K562 (cell line): ENCODE results near the gene MS4A7. TPM values are rescaled to one million over a fixed set of nuclear protein-coding genes. Genes with fewer than 3 reads are reported as not detected.

Experiments
- PPARD ChIP-seq: fragments of 250-450 bp; sonication (Bioruptor Pico); IDR thresholded peaks from 2 replicates; pipeline ENCODE4 v1.8.0; 2022; ENCODE audit warnings: inconsistent platforms, mild to moderate bottlenecking, moderate library complexity
- ZNF23 ChIP-seq: fragments of 250-450 bp; sonication (Bioruptor Pico); IDR thresholded peaks from 2 replicates; pipeline ENCODE4 v1.4.0; 2020; ENCODE audit warnings: mild to moderate bottlenecking
- ZNF609 ChIP-seq: sonication (generic); formaldehyde crosslinking; IDR thresholded peaks from 2 replicates; pipeline ENCODE4 v1.8.1; 2023; ENCODE audit warnings: missing genetic modification reagents, mild to moderate bottlenecking, borderline replicate concordance
- polyA plus RNA-seq, 8 experiments: library from polyadenylated mRNA; depleted of rRNA in 4 of 8; stranded (reverse) in 5 of 8; unstranded in 3 of 8; fragments of >200 nt; fragmentation: Nextera tagmentation in 2 of 8; fragmentation: Illumina TruSeq in 1 of 8; extraction: Ambion mirVana in 2 of 8; extraction: Trizol in 1 of 8; gene quantifications; 2 replicates each; pipeline versions ENCODE4 v1.2.1 to v1.2.3, GENCODE V29; 2011 to 2014; ENCODE audit warnings: inconsistent platforms in 1 of 8, missing spikeins in 1 of 8
- total RNA-seq, 7 experiments: library from RNA; depleted of rRNA in 6 of 7; stranded (reverse); fragments of >200 nt in 6 of 7; fragmentation: Illumina TruSeq in 2 of 7; extraction: Trizol in 2 of 7; gene quantifications; 2 replicates each; pipeline versions ENCODE4 v1.2.1 to v1.2.3, GENCODE V29; 2011 to 2021; ENCODE audit warnings: low replicate concordance in 1 of 7

MS4A7 gene
- total and polyA plus RNA-seq, 9 of the 15 experiments (the other 6 are each of a cell fraction or from before 2014, with no cell fraction given) = not detected

GRCh38 chr11:60433401-60433800 lies 55.1 kb downstream of the MS4A7 start (continued):
- TF ChIP-seq ZNF23 (CRISPR knock-in tag) = no peak
- TF ChIP-seq ZNF609 (CRISPR knock-in tag) = no peak
- TF ChIP-seq PPARD (CRISPR knock-in tag) = no peak

Other genes with a start within 250 kb of the MS4A7 start
Only the 7 nearest of the 9 such genes appear.
- 0.24 and 0.36 TPM in 2 replicates for gene MS4A4E, start 135.4 kb upstream of the MS4A7 start, total RNA-seq (2014; rRNA removed)
- 0.32 TPM in 1 of 2 replicates, not detected in the other for gene MS4A4E, start 135.4 kb upstream of the MS4A7 start, total RNA-seq (2014; rRNA removed; fragmentation: Illumina TruSeq; extraction: Trizol)
- gene MS4A4E, start 135.4 kb upstream of the MS4A7 start, total RNA-seq (2015; rRNA removed; fragmentation: Illumina TruSeq; extraction: Trizol) = 0.65 and 0.87 TPM in 2 replicates
- gene MS4A4E, start 135.4 kb upstream of the MS4A7 start, total RNA-seq (2021) = 0.33 TPM in 1 of 2 replicates, not detected in the other
- 0.27 TPM in 1 of 2 replicates, not detected in the other for gene MS4A4E, start 135.4 kb upstream of the MS4A7 start, polyA plus RNA-seq (2011; rRNA removed)
- gene MS4A4E, start 135.4 kb upstream of the MS4A7 start, polyA plus RNA-seq (2014; fragmentation: Illumina TruSeq; extraction: Trizol) = 0.14 and 0.36 TPM in 2 replicates
- under 1 TPM; 0.11 to 0.22 TPM for gene MS4A4E, start 135.4 kb upstream of the MS4A7 start, polyA plus RNA-seq (2014; fragmentation: Nextera tagmentation; extraction: Ambion mirVana)
- gene MS4A4E, start 135.4 kb upstream of the MS4A7 start, polyA plus RNA-seq (2014; rRNA removed) = 0.27 and 0.81 TPM in 2 replicates
- gene MS4A4A, start 97.9 kb upstream of the MS4A7 start, total RNA-seq (2014; rRNA removed) = 7.4 and 8.2 TPM in 2 replicates
- 10.0 and 10.1 TPM in 2 replicates for gene MS4A4A, start 97.9 kb upstream of the MS4A7 start, total RNA-seq (2014; rRNA removed; fragmentation: Illumina TruSeq; extraction: Trizol)
- gene MS4A4A, start 97.9 kb upstream of the MS4A7 start, total RNA-seq (2015; rRNA removed; fragmentation: Illumina TruSeq; extraction: Trizol) = 12.0 and 13.1 TPM in 2 replicates
- 10.7 and 11.2 TPM in 2 replicates for gene MS4A4A, start 97.9 kb upstream of the MS4A7 start, total RNA-seq (2021)
- gene MS4A4A, start 97.9 kb upstream of the MS4A7 start, polyA plus RNA-seq (2011; rRNA removed) = 0.77 and 101 TPM in 2 replicates
- gene MS4A4A, start 97.9 kb upstream of the MS4A7 start, polyA plus RNA-seq (2014; fragmentation: Illumina TruSeq; extraction: Trizol) = 8.6 and 9.3 TPM in 2 replicates
- 10 to 100 TPM; 40.0 to 41.4 TPM for gene MS4A4A, start 97.9 kb upstream of the MS4A7 start, polyA plus RNA-seq (2014; fragmentation: Nextera tagmentation; extraction: Ambion mirVana)
- 5.8 and 10.0 TPM in 2 replicates for gene MS4A4A, start 97.9 kb upstream of the MS4A7 start, polyA plus RNA-seq (2014; rRNA removed)
- gene MS4A6E, start 51.3 kb upstream of the MS4A7 start, total RNA-seq (2014; rRNA removed) = not detected in 2 replicates
- gene MS4A6E, start 51.3 kb upstream of the MS4A7 start, total RNA-seq (2014; rRNA removed; fragmentation: Illumina TruSeq; extraction: Trizol) = not detected in 2 replicates
- not detected in 2 replicates for gene MS4A6E, start 51.3 kb upstream of the MS4A7 start, total RNA-seq (2015; rRNA removed; fragmentation: Illumina TruSeq; extraction: Trizol)
- gene MS4A6E, start 51.3 kb upstream of the MS4A7 start, total RNA-seq (2021) = not detected in 2 replicates
- gene MS4A6E, start 51.3 kb upstream of the MS4A7 start, polyA plus RNA-seq (2011; rRNA removed) = 0.46 TPM in 1 of 2 replicates, not detected in the other
- not detected in 2 replicates for gene MS4A6E, start 51.3 kb upstream of the MS4A7 start, polyA plus RNA-seq (2014; fragmentation: Illumina TruSeq; extraction: Trizol)
- under 1 TPM; 0.13 to 0.15 TPM for gene MS4A6E, start 51.3 kb upstream of the MS4A7 start, polyA plus RNA-seq (2014; fragmentation: Nextera tagmentation; extraction: Ambion mirVana)
- gene MS4A6E, start 51.3 kb upstream of the MS4A7 start, polyA plus RNA-seq (2014; rRNA removed) = not detected in 2 replicates
- not detected in 2 replicates for gene MS4A14, start 17.9 kb downstream of the MS4A7 start, total RNA-seq (2014; rRNA removed)
- gene MS4A14, start 17.9 kb downstream of the MS4A7 start, total RNA-seq (2014; rRNA removed; fragmentation: Illumina TruSeq; extraction: Trizol) = not detected in 2 replicates
- gene MS4A14, start 17.9 kb downstream of the MS4A7 start, total RNA-seq (2015; rRNA removed; fragmentation: Illumina TruSeq; extraction: Trizol) = not detected in 2 replicates
- gene MS4A14, start 17.9 kb downstream of the MS4A7 start, total RNA-seq (2021) = not detected in 2 replicates
- gene MS4A14, start 17.9 kb downstream of the MS4A7 start, polyA plus RNA-seq (2011; rRNA removed) = not detected in 2 replicates
- gene MS4A14, start 17.9 kb downstream of the MS4A7 start, polyA plus RNA-seq (2014; fragmentation: Illumina TruSeq; extraction: Trizol) = not detected in 2 replicates
- gene MS4A14, start 17.9 kb downstream of the MS4A7 start, polyA plus RNA-seq (2014; fragmentation: Nextera tagmentation; extraction: Ambion mirVana) = not detected
- gene MS4A14, start 17.9 kb downstream of the MS4A7 start, polyA plus RNA-seq (2014; rRNA removed) = not detected in 2 replicates
- not detected in 2 replicates for gene MS4A5, start 51.0 kb downstream of the MS4A7 start, total RNA-seq (2014; rRNA removed)
- not detected in 2 replicates for gene MS4A5, start 51.0 kb downstream of the MS4A7 start, total RNA-seq (2014; rRNA removed; fragmentation: Illumina TruSeq; extraction: Trizol)
- gene MS4A5, start 51.0 kb downstream of the MS4A7 start, total RNA-seq (2015; rRNA removed; fragmentation: Illumina TruSeq; extraction: Trizol) = not detected in 2 replicates
- not detected in 2 replicates for gene MS4A5, start 51.0 kb downstream of the MS4A7 start, total RNA-seq (2021)
- gene MS4A5, start 51.0 kb downstream of the MS4A7 start, polyA plus RNA-seq (2011; rRNA removed) = not detected in 2 replicates
- gene MS4A5, start 51.0 kb downstream of the MS4A7 start, polyA plus RNA-seq (2014; fragmentation: Illumina TruSeq; extraction: Trizol) = not detected in 2 replicates
- gene MS4A5, start 51.0 kb downstream of the MS4A7 start, polyA plus RNA-seq (2014; fragmentation: Nextera tagmentation; extraction: Ambion mirVana) = not detected
- not detected in 2 replicates for gene MS4A5, start 51.0 kb downstream of the MS4A7 start, polyA plus RNA-seq (2014; rRNA removed)
- gene MS4A1, start 77.3 kb downstream of the MS4A7 start, total RNA-seq (2014; rRNA removed) = not detected in 2 replicates
- not detected in 2 replicates for gene MS4A1, start 77.3 kb downstream of the MS4A7 start, total RNA-seq (2014; rRNA removed; fragmentation: Illumina TruSeq; extraction: Trizol)
- gene MS4A1, start 77.3 kb downstream of the MS4A7 start, total RNA-seq (2015; rRNA removed; fragmentation: Illumina TruSeq; extraction: Trizol) = not detected in 2 replicates
- gene MS4A1, start 77.3 kb downstream of the MS4A7 start, total RNA-seq (2021) = 0.24 and 0.25 TPM in 2 replicates
- gene MS4A1, start 77.3 kb downstream of the MS4A7 start, polyA plus RNA-seq (2011; rRNA removed) = not detected in 2 replicates
- 0.28 TPM in 1 of 2 replicates, not detected in the other for gene MS4A1, start 77.3 kb downstream of the MS4A7 start, polyA plus RNA-seq (2014; fragmentation: Illumina TruSeq; extraction: Trizol)
- gene MS4A1, start 77.3 kb downstream of the MS4A7 start, polyA plus RNA-seq (2014; fragmentation: Nextera tagmentation; extraction: Ambion mirVana) = under 1 TPM; 0.03 TPM
- 0.01 and 0.03 TPM in 2 replicates for gene MS4A1, start 77.3 kb downstream of the MS4A7 start, polyA plus RNA-seq (2014; rRNA removed)
- not detected in 2 replicates for gene MS4A12, start 114.2 kb downstream of the MS4A7 start, total RNA-seq (2014; rRNA removed)
- gene MS4A12, start 114.2 kb downstream of the MS4A7 start, total RNA-seq (2014; rRNA removed; fragmentation: Illumina TruSeq; extraction: Trizol) = not detected in 2 replicates
- gene MS4A12, start 114.2 kb downstream of the MS4A7 start, total RNA-seq (2015; rRNA removed; fragmentation: Illumina TruSeq; extraction: Trizol) = not detected in 2 replicates
- not detected in 2 replicates for gene MS4A12, start 114.2 kb downstream of the MS4A7 start, total RNA-seq (2021)
- gene MS4A12, start 114.2 kb downstream of the MS4A7 start, polyA plus RNA-seq (2011; rRNA removed) = not detected in 2 replicates
- gene MS4A12, start 114.2 kb downstream of the MS4A7 start, polyA plus RNA-seq (2014; fragmentation: Illumina TruSeq; extraction: Trizol) = not detected in 2 replicates
- gene MS4A12, start 114.2 kb downstream of the MS4A7 start, polyA plus RNA-seq (2014; fragmentation: Nextera tagmentation; extraction: Ambion mirVana) = not detected
- gene MS4A12, start 114.2 kb downstream of the MS4A7 start, polyA plus RNA-seq (2014; rRNA removed) = not detected in 2 replicates